IMR-90 (cell line): ENCODE results near the gene TINAGL1. TPM values are rescaled to one million over a fixed set of nuclear protein-coding genes. Genes with fewer than 3 reads are reported as not detected.

ENCODE experiments used
- ATAC-seq: fragments of 200-7000 bp; cut with Tn5 transposase; 2 replicates; pipeline ENCODE4 v1.9.1; 2020; ENCODE audit warnings: low read depth, mild to moderate bottlenecking, moderate library complexity
- BruUV-seq: library from RNA; stranded (reverse); fragments of 400-500 nt; replicated peaks from 2 replicates; lab custom pipeline; 2021; lab: Mats Ljungman, UMichigan
- CTCF ChIA-PET: fragments of 300-600 bp; formaldehyde crosslinking; extraction: SDS; loops from one replicate; lab custom pipeline; 2021; ENCODE audit warnings: antibody characterized with exemption; lab: Yijun Ruan, JAX
- POLR2A ChIA-PET: fragments of 300-600 bp; sonication (Branson Sonifier 250); formaldehyde crosslinking; loops from one replicate; lab custom pipeline; 2022; ENCODE audit warnings: antibody characterized with exemption; ENCODE audit not compliant: unreplicated experiment; lab: Charles Lee
- DNase-seq: peaks from one replicate; pipeline ENCODE4 v3.0.0; 2013
- H2AFZ ChIP-seq: replicated peaks from 2 replicates; pipeline ENCODE3; 2013; ENCODE audit warnings: low read length, mild to moderate bottlenecking; ENCODE audit not compliant: poor library complexity
- H2AK5ac ChIP-seq: 2 replicates; pipeline ENCODE4 v1.6.1; 2013; ENCODE audit warnings: low read depth, low read length, inconsistent platforms
- H2AK9ac ChIP-seq: replicated peaks from 2 replicates; pipeline ENCODE3; 2013; ENCODE audit warnings: mild to moderate bottlenecking, low read depth, low read length, moderate library complexity; ENCODE audit not compliant: poor library complexity
- H2BK120ac ChIP-seq: 2 replicates; pipeline ENCODE4 v1.6.1; 2013; ENCODE audit warnings: low read depth, low read length, inconsistent platforms
- H2BK15ac ChIP-seq: 3 replicates; pipeline ENCODE4 v1.6.1; 2013; ENCODE audit warnings: low read depth, low read length, inconsistent platforms
- H2BK20ac ChIP-seq: 2 replicates; pipeline ENCODE4 v1.6.1; 2013; ENCODE audit warnings: low read depth, mild to moderate bottlenecking, inconsistent platforms, low read length, moderate library complexity
- H2BK5ac ChIP-seq: 2 replicates; pipeline ENCODE4 v1.6.1; 2013; ENCODE audit warnings: mild to moderate bottlenecking, low read depth, low read length, inconsistent platforms; ENCODE audit not compliant: poor library complexity, severe bottlenecking
- H3K14ac ChIP-seq: replicated peaks from 2 replicates; pipeline ENCODE4 v1.6.1; 2013; ENCODE audit warnings: low read depth, low read length, inconsistent platforms
- H3K18ac ChIP-seq: 2 replicates; pipeline ENCODE4 v1.6.1; 2013; ENCODE audit warnings: low read depth, low read length, control low read depth
- H3K23ac ChIP-seq: 2 replicates; pipeline ENCODE4 v1.6.1; 2013; ENCODE audit warnings: low read depth, low read length, inconsistent platforms
- H3K27ac ChIP-seq: 2 replicates; pipeline ENCODE4 v1.5.1; 2013; ENCODE audit warnings: mild to moderate bottlenecking, control low read depth, low read length; ENCODE audit not compliant: insufficient read depth
- H3K27me3 ChIP-seq: 2 replicates; pipeline ENCODE4 v1.6.1; 2013; ENCODE audit warnings: low read length; ENCODE audit not compliant: control insufficient read depth, insufficient read depth
- H3K36me3 ChIP-seq: 2 replicates; pipeline ENCODE4 v1.6.1; 2013; ENCODE audit warnings: low read length, mixed read lengths; ENCODE audit not compliant: control insufficient read depth, insufficient read depth
- H3K4ac ChIP-seq: 2 replicates; pipeline ENCODE4 v1.6.1; 2013; ENCODE audit warnings: low read depth, low read length, inconsistent platforms
- H3K4me1 ChIP-seq: 2 replicates; pipeline ENCODE4 v1.6.1; 2013; ENCODE audit warnings: low read length, mixed read lengths; ENCODE audit not compliant: control insufficient read depth, insufficient read depth
- H3K4me2 ChIP-seq: 2 replicates; pipeline ENCODE4 v1.6.1; 2013; ENCODE audit warnings: low read depth, mild to moderate bottlenecking, control low read depth, low read length, moderate library complexity
- H3K4me3 ChIP-seq: 2 replicates; pipeline ENCODE4 v1.5.1; 2013; ENCODE audit warnings: low read depth, mild to moderate bottlenecking, control low read depth, low read length, moderate library complexity; ENCODE audit not compliant: insufficient read depth
- H3K56ac ChIP-seq: 2 replicates; pipeline ENCODE4 v1.6.1; 2013; ENCODE audit warnings: low read length, inconsistent platforms; ENCODE audit not compliant: insufficient read depth; ENCODE audit errors: extremely low read depth
- H3K79me1 ChIP-seq, 2 experiments: 2 replicates each; pipeline ENCODE4 v1.6.1; 2013; ENCODE audit warnings: low read length in 2 of 2, inconsistent platforms in 1 of 2, low read depth in 1 of 2
- H3K9ac ChIP-seq: 2 replicates; pipeline ENCODE4 v1.6.1; 2013; ENCODE audit warnings: low read depth, low read length, control low read depth
- H3K9me1 ChIP-seq: 2 replicates; pipeline ENCODE4 v1.6.1; 2013; ENCODE audit warnings: low read length, inconsistent platforms; ENCODE audit not compliant: insufficient read depth
- H3K9me3 ChIP-seq: 2 replicates; pipeline ENCODE4 v1.6.1; 2013; ENCODE audit warnings: low read length; ENCODE audit not compliant: control insufficient read depth, insufficient read depth
- H4K20me1 ChIP-seq: 2 replicates; pipeline ENCODE4 v1.6.1; 2013; ENCODE audit warnings: low read length, inconsistent platforms; ENCODE audit not compliant: insufficient read depth
- H4K5ac ChIP-seq: 2 replicates; pipeline ENCODE4 v1.6.1; 2013; ENCODE audit warnings: mild to moderate bottlenecking, low read depth, low read length, control low read depth
- H4K8ac ChIP-seq, 2 experiments: 2 replicates each; pipeline ENCODE4 v1.6.1; 2013; ENCODE audit warnings: low read depth in 2 of 2, low read length in 2 of 2, control low read depth in 1 of 2, inconsistent platforms in 1 of 2
- H4K91ac ChIP-seq: 2 replicates; pipeline ENCODE4 v1.6.1; 2013; ENCODE audit warnings: low read depth, low read length, inconsistent platforms; ENCODE audit not compliant: insufficient read depth
- MXI1 ChIP-seq: IDR thresholded peaks from 2 replicates; pipeline ENCODE4 v1.6.1; 2012; ENCODE audit warnings: low read depth, mild to moderate bottlenecking, low read length, moderate library complexity, borderline replicate concordance
- WGBS, 2 experiments: methylation state at CpG; one replicate each; pipeline versions ENCODE4 v1.1.5 to v1.1.7; 2013; ENCODE audit warnings: missing lambda C conversion rate in 2 of 2; ENCODE audit not compliant: insufficient read length in 1 of 2; ENCODE audit errors: extremely low coverage in 2 of 2; 5-methylcytosine and 5-hydroxymethylcytosine counted together
- dilution Hi-C: fragments of 300-500 bp; cut with HindIII; formaldehyde crosslinking; loops from one replicate; pipeline ENCODE4 v1.14.3; 2018; ENCODE audit warnings: low sequenced_read_pairs; ENCODE audit not compliant: unreplicated experiment
- in situ Hi-C: fragments of 300-500 bp; cut with MboI; formaldehyde crosslinking; loops from 3 replicates; pipeline ENCODE4 v1.14.3; 2019; ENCODE audit warnings: low sequenced_read_pairs, inconsistent platforms, mixed read lengths
- intact Hi-C: fragments of 100-400 bp; cut with micrococcal nuclease; formaldehyde crosslinking; loops from 2 replicates; pipeline ENCODE4 v1.10.0; 2022
- polyA plus RNA-seq, 3 experiments: library from polyadenylated mRNA; depleted of rRNA; stranded (reverse); fragments of >200 nt; gene quantifications; 2 replicates each; pipeline ENCODE4 v1.2.3, GENCODE V29; 2012; ENCODE audit warnings: low replicate concordance in 1 of 3
- total RNA-seq: library from RNA; depleted of rRNA; stranded (reverse); fragments of >200 nt; gene quantifications from 2 replicates; pipeline ENCODE4 v1.2.3, GENCODE V29; 2012
- TF ChIP-seq, protein P1 (sequence below): fragments of 150-350 bp; IDR thresholded peaks from 2 replicates; pipeline ENCODE4 v1.6.1; 2016; ENCODE audit warnings: low read depth, mild to moderate bottlenecking, low read length, moderate library complexity, borderline replicate concordance

The TINAGL1 gene
- total and polyA plus RNA-seq, 2 of the 4 experiments (the other 2 are of a cell fraction), result 0.54 to 1.5 TPM

GRCh38 chr1:31585736-31586365 lies 9.5 kb downstream of the TINAGL1 start:
- ATAC-seq, result no peak
- Histone ChIP-seq H3K18ac (no peak overlapping the region), H3K14ac (no peak overlapping the region), H3K4me2 (no peak overlapping the region), H2BK15ac (no peak overlapping the region), H3K27ac (no peak overlapping the region), H4K91ac (no peak overlapping the region), H2AK5ac (no peak overlapping the region), H4K20me1 (no peaks in the 10 kb centered on the region; the same call in 1 of the 2 replicates), H3K27me3 (peaks cover 7% of the 10 kb centered on the region), H4K5ac (no peak overlapping the region), H2BK5ac (no peak overlapping the region), H3K9me1 (peaks cover 6% of the 10 kb centered on the region; the same call in 1 of the 2 replicates), H3K56ac (no peak overlapping the region), H2AK9ac (no peak overlapping the region), H3K23ac (no peak overlapping the region), H2AFZ (no peak overlapping the region), H4K8ac (no peak overlapping the region), H3K9me3 (no peaks in the 10 kb centered on the region), H2BK120ac (no peak overlapping the region), H3K9ac (no peak overlapping the region), H3K4ac (no peak overlapping the region), H3K36me3 (no peaks in the 10 kb centered on the region), H2BK20ac (no peak overlapping the region), H3K4me1 (peaks cover 7% of the 10 kb centered on the region; the same call in 1 of the 2 replicates), H3K4me3 (no peak overlapping the region), H3K79me1 (no peaks in the 10 kb centered on the region)
- no CpG with 5 or more reads among the region's 11 CpGs for WGBS, 2 experiments
- in situ Hi-C loops, result no loop called here
- intact Hi-C loops, result no loop called here
- DNase-seq, result no peak
- no TSS peak for BruUV-seq
- CTCF ChIA-PET, result no interaction called here
- POLR2A ChIA-PET, result no interaction called here
- dilution Hi-C loops, result no loop called here
- TF ChIP-seq MXI1, result no peak
- TF ChIP-seq, protein P1, sequence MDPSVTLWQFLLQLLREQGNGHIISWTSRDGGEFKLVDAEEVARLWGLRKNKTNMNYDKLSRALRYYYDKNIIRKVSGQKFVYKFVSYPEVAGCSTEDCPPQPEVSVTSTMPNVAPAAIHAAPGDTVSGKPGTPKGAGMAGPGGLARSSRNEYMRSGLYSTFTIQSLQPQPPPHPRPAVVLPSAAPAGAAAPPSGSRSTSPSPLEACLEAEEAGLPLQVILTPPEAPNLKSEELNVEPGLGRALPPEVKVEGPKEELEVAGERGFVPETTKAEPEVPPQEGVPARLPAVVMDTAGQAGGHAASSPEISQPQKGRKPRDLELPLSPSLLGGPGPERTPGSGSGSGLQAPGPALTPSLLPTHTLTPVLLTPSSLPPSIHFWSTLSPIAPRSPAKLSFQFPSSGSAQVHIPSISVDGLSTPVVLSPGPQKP, result no peak
